ENCODE data around the gene ANKRD66.

The ANKRD66 gene

GRCh38 chr6:46746696-46747095, at the start of gene ANKRD66:
ANKRD66 (plus strand) TSS chr6:46746933; CDS start chr6:46751949, 5,016 bp downstream.
- TF ChIP-seq ZFP3 (CRISPR knock-in tag; IDR thresholded peaks at IDR 0.05), result no peak
- no peak for TF ChIP-seq OSR1 (CRISPR knock-in tag; IDR thresholded peaks at IDR 0.05)
- ATAC-seq, result no peak

GRCh38 chr6:46699970-46700369, 46.8 kb upstream of the ANKRD66 start:
- no peak for ATAC-seq
- TF ChIP-seq ZFP3 (CRISPR knock-in tag; IDR thresholded peaks at IDR 0.05) (no peak), ESRRG (CRISPR knock-in tag; IDR thresholded peaks at IDR 0.05) (no peak), PATZ1 (CRISPR knock-in tag; IDR thresholded peaks at IDR 0.05; ENCODE audit: borderline replicate concordance) (no peak), ZNF70 (CRISPR knock-in tag; IDR thresholded peaks at IDR 0.05) (no peak), CREB5 (CRISPR knock-in tag; IDR thresholded peaks at IDR 0.05; ENCODE audit: low read depth) (no peak), GLIS3 (CRISPR knock-in tag; IDR thresholded peaks at IDR 0.05) (no peak), ARNTL (CRISPR knock-in tag; IDR thresholded peaks at IDR 0.05; ENCODE audit: borderline replicate concordance, low read depth) (no peak), ZFP30 (CRISPR knock-in tag; IDR thresholded peaks at IDR 0.05) (no peak), CSDC2 (CRISPR knock-in tag; IDR thresholded peaks at IDR 0.05) (no peak), ISL1 (CRISPR knock-in tag; IDR thresholded peaks at IDR 0.05) (no peak), PPARA (CRISPR knock-in tag; IDR thresholded peaks at IDR 0.05; ENCODE audit: borderline replicate concordance) (no peak), BACH2 (CRISPR knock-in tag; IDR thresholded peaks at IDR 0.05; ENCODE audit: borderline replicate concordance) (no peak), TSHZ2 (CRISPR knock-in tag; IDR thresholded peaks at IDR 0.05) (no peak), POU6F1 (CRISPR knock-in tag; IDR thresholded peaks at IDR 0.05; ENCODE audit: borderline replicate concordance, low read depth) (no peak), ZC3H10 (CRISPR knock-in tag; IDR thresholded peaks at IDR 0.05) (no peak), TOX (CRISPR knock-in tag; IDR thresholded peaks at IDR 0.05; ENCODE audit: borderline replicate concordance) (no peak), ZNF565 (CRISPR knock-in tag; conservative IDR thresholded peaks at IDR 0.05; ENCODE audit: low read depth) (no peak)

- no peak for ATAC-seq
- no peak for TF ChIP-seq BACH2 (CRISPR knock-in tag; IDR thresholded peaks at IDR 0.05; ENCODE audit: borderline replicate concordance)
- TF ChIP-seq ESRRG (CRISPR knock-in tag; IDR thresholded peaks at IDR 0.05), result no peak
- no peak for TF ChIP-seq CREB5 (CRISPR knock-in tag; IDR thresholded peaks at IDR 0.05; ENCODE audit: low read depth)
- TF ChIP-seq RARB (CRISPR knock-in tag; IDR thresholded peaks at IDR 0.05), result no peak
- TF ChIP-seq PATZ1 (CRISPR knock-in tag; IDR thresholded peaks at IDR 0.05; ENCODE audit: borderline replicate concordance), result no peak
Measured at GRCh38 chr6:46704562-46704961, 42.2 kb upstream of the ANKRD66 start.
